ENCODE measurements around the gene CARNS1. TPM values are rescaled to one million over a fixed set of nuclear protein-coding genes. Genes with fewer than 3 reads are reported as not detected.
A peak's percentile ranks its signal among the peaks of the same experiment; 100 is the strongest.

Gene CARNS1
- total RNA-seq, 1 experiment from 2014 or later, result 0.08 TPM

DNA sequence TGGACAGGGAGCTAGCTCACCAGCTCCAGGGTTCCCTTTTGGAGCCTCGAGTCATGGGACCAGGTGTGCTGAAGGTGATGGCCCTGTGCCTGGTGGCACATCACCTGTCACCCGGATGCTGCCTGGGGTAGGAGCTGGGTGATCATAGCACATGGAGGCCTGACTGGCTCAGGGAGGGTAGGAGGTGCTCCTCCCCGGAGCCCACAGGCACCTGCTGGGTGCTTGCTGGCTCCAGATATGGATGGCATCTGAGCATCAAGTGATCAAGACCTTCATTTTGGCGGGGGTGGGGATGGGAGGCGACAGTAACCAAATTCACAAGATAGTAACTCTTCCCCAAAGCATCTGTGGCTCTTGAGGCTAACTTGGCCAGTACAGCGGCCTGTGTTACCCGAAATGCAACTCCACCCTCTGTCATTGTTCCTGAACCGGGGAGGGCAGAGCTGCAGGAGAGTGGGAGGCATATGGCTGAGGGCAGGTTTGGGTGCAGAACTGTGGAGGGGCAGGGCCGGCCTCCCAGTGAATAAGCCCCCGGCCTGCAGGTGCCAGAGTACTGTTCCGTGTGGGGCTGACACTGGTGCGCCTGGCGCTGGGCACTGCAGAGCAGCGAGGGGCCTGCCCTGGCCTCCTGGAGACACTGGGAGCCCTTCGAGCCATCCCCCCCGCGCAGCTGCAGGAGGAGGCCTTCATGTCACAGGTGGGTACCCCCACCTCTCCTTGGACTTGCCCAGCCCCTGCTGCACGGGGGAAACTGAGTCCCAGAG lies 6.9 kb upstream of the CARNS1 start:
- 0 out of 2 replicates have a peak, but pooled peaks cover 5% of the 10 kb centered on the region for H3K4me1 ChIP-seq
- no peaks in the 10 kb centered on the region for H3K36me3 ChIP-seq
- H3K9me3 ChIP-seq (replicated peaks), result no peaks in the 10 kb centered on the region
- no peak overlapping the region for H3K4me3 ChIP-seq
- no peak overlapping the region for H3K27ac ChIP-seq
- DNase-seq, result no peak
- peaks cover 33% of the 10 kb centered on the region for H3K27me3 ChIP-seq

DNA sequence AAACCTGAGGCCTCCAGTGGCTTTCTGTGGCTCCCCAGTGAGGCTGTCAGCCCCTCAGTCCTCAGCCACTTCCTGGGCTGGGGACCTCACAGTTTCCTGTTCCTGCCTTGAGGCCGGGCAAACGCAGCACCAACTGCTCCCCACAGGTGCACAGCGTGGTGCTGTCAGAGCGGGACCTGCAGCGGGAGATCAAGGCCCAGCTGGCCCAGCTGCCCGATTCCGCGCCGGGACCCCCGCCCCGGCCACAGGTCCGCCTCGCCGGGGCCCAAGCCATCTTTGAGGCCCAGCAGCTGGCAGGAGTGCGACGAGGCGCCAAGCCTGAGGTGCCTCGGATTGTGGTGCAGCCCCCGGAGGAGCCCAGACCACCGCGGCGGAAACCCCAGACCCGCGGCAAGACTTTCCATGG lies 6.2 kb upstream of the CARNS1 start:
- DNase-seq, result no peak
- Histone ChIP-seq H3K4me1 (0 out of 2 replicates have a peak, but pooled peaks cover 5% of the 10 kb centered on the region), H3K4me3 (no peak overlapping the region), H3K27ac (no peak overlapping the region), H3K36me3 (no peaks in the 10 kb centered on the region), H3K27me3 (peaks cover 33% of the 10 kb centered on the region), H3K9me3 (replicated peaks) (no peaks in the 10 kb centered on the region)

DNA sequence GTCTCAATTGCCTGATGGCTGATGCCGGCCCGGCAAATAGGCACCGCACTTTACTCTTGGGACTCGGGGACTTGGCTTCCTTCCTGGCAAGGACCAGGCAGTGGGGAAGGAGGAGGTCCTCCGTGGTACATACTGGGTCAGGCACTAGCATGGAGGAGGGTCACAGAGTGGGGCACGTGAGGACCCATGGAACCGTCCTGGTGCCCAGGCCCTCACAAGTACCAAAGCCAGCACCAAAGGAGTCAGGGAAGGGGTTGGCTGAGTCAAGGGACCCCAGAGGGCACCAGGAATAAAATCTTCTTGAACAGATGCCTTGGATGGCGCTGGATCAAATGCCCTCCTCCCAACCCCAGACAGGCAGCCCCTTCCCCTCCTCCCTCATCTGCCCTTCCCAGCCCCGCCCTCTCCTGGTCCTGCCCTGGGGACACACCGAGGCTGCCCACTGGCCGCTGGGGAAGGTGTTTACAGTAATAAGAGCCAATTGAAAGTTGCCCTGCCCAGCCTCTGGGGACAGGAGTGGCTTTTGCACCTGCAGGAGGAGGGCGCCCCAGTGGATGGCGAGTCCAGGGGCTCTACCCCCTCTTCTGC lies 5.6 kb upstream of the CARNS1 start:
- Histone ChIP-seq H3K36me3 (no peaks in the 10 kb centered on the region), H3K27ac (no peak overlapping the region), H3K4me3 (no peak overlapping the region), H3K4me1 (0 out of 2 replicates have a peak, but pooled peaks cover 5% of the 10 kb centered on the region), H3K27me3 (peaks cover 33% of the 10 kb centered on the region), H3K9me3 (replicated peaks) (no peaks in the 10 kb centered on the region)
- no peak for DNase-seq

DNA sequence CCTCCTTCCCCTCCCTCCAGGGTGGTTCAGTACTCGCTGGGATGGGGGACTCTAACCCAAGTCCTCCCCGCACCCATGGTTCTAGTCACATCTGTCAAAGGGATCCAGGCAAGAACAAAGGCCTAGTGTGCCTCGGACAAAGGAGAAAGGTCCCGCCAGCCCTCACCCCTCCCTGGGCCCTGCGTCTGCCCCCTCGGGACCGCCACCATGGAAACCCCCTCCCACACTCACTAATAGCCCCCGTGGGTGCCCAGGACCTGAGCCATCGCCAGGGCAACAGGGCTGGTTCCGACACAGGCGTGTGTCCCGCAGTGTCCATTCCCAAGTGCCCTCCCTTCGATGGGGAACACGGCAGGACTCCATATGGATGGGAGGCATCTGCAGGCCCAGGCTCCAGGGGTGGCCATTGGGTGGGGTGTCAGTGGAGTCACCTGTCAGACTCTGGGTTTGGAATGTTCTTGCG lies 5.1 kb upstream of the CARNS1 start:
- Histone ChIP-seq H3K27me3 (peaks cover 33% of the 10 kb centered on the region), H3K9me3 (replicated peaks) (no peaks in the 10 kb centered on the region), H3K4me3 (no peak overlapping the region), H3K27ac (no peak overlapping the region), H3K36me3 (no peaks in the 10 kb centered on the region), H3K4me1 (0 out of 2 replicates have a peak, but pooled peaks cover 5% of the 10 kb centered on the region)
- DNase-seq, result no peak

DNA sequence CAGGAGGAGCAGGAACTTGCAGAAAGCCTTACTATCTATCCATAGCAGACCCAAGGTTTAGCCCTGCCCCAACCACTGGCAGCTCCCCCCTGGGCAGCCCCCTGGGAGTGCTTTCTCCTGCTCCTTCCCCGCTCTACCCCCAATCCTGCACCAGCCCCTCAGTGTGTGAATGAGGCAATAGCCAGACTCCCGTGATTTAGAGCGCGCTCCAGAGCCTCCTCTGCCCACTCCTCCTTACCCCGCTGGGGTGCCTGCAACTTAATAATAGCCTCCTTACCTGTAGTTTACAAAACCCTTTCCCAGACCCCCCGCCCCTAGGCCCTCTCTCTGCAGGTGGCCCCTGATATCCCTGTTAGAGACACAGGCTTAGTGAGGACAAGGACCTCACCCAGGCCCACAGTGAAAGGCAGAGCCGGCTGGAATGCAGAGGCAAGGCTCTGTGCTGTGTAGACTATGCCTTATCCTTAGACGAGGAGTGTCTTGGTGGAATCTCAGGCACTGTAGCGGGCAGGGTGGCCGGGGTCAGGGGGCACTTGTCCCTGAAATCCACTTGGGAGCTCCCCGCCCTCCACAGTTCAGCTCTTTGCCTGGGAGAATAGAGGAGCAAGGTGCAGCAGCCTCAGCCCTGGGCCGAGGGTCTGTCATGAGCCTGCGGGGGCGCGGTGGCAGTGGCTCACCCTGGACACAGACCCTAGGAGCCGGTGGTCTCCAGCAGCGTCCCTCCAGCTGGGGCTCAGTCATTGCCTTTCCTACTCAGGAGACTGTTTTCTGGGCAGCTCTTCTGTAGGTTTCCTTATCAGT lies 4.3 kb upstream of the CARNS1 start:
- 0 out of 2 replicates have a peak, but pooled peaks cover 5% of the 10 kb centered on the region for H3K4me1 ChIP-seq
- no peaks in the 10 kb centered on the region for H3K9me3 ChIP-seq (replicated peaks)
- no peaks in the 10 kb centered on the region for H3K36me3 ChIP-seq
- no peak overlapping the region for H3K4me3 ChIP-seq
- H3K27ac ChIP-seq, result no peak overlapping the region
- no peak for DNase-seq
- H3K27me3 ChIP-seq, result peaks cover 33% of the 10 kb centered on the region

DNA sequence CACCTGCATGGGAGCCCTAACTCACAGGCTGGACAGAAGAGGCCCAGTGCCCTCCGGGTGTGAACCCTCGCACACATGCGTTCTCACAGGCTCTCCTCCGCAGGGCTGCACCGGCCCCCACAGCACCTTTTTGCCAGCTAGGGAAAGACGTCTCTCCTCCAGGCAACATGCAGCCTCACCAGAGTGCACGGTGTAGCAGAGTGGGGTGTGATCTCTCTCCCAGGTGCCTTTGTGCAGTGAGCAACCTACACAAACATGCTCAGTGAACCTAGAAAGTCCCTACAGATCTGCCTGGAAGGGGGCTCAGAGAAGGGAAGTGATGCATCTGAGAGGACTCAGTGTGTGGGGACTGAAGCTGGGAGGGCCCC lies 3.7 kb upstream of the CARNS1 start:
- H3K36me3 ChIP-seq, result no peaks in the 10 kb centered on the region
- H3K27me3 ChIP-seq, result peaks cover 33% of the 10 kb centered on the region
- DNase-seq, result no peak
- 0 out of 2 replicates have a peak, but pooled peaks cover 5% of the 10 kb centered on the region for H3K4me1 ChIP-seq
- H3K4me3 ChIP-seq, result no peak overlapping the region
- no peaks in the 10 kb centered on the region for H3K9me3 ChIP-seq (replicated peaks)
- no peak overlapping the region for H3K27ac ChIP-seq

DNA sequence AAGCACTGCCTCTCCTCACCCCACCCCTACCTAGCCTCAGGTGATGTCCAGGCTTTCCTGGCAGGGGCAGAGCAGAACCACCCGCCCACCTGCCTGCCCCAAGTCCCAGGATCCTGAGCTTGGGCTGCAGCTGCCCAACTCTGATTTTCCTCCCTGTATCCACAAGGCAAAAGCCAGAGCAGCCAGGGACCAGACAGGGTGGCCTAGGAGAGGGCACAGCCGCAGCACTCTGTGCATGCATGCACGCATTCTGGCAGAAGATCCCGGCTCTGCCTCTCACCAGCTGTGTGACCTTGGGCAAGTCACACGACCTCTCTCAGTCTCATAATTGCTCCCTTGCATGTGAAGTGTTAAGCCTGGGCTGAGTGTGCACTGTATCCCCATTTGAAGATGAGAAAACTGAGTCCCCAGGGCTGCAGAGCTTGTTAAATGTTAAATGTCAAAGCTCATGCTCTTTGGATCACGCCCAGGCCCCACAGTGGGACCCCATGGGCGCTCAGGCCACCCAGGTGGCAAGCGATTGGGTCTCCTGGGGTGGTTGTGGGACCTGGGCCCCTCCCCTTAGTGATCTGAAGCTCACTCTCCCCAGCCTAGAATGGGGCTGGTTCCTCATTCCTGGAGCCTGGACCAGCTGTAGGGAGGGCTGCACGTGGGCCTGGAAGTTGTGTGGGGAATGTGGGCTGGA lies 2.8 kb upstream of the CARNS1 start:
- H3K27me3 ChIP-seq, result peaks cover 25% of the 10 kb centered on the region
- H3K9me3 ChIP-seq (replicated peaks), result no peaks in the 10 kb centered on the region
- no peak overlapping the region for H3K27ac ChIP-seq
- H3K4me1 ChIP-seq, result 0 out of 2 replicates have a peak, but pooled peaks cover 5% of the 10 kb centered on the region
- H3K4me3 ChIP-seq, result no peak overlapping the region
- no peaks in the 10 kb centered on the region for H3K36me3 ChIP-seq
- DNase-seq, result no peak

DNA sequence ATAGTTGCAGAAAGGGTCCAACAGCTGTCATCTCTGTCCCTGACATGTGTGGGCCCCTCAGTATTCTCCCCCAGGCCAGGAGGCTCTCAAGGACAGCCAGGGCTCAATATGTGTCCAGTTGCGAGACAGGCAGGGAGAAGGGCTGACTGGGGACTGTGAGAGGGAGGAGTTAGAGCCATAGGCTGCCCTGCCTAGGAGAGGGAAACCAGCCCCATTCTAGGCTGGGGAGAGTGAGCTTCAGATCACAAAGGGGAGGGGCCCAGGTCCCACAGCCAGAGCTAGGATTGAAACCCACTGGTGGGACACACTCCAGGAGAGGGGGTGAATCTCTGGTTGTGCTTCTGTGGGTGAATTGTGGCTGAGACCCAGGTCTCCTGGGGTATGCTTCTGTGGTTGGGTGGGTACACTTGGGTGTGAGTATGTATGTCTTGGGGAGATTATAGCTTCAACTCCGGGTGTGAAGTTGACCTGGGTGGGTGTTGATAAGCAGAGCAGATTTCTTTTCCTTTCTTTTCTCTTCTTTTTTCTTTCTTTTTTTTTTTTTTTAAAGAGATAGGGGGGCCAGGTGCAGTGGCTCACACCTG lies 2.1 kb upstream of the CARNS1 start:
- peak in 1 of 2 experiments; percentile 34 for DNase-seq
- Histone ChIP-seq H3K4me1 (0 out of 2 replicates have a peak, but pooled peaks cover 5% of the 10 kb centered on the region), H3K4me3 (no peak overlapping the region), H3K27me3 (peaks cover 23% of the 10 kb centered on the region), H3K36me3 (no peaks in the 10 kb centered on the region), H3K9me3 (replicated peaks) (no peaks in the 10 kb centered on the region), H3K27ac (no peak overlapping the region)

DNA sequence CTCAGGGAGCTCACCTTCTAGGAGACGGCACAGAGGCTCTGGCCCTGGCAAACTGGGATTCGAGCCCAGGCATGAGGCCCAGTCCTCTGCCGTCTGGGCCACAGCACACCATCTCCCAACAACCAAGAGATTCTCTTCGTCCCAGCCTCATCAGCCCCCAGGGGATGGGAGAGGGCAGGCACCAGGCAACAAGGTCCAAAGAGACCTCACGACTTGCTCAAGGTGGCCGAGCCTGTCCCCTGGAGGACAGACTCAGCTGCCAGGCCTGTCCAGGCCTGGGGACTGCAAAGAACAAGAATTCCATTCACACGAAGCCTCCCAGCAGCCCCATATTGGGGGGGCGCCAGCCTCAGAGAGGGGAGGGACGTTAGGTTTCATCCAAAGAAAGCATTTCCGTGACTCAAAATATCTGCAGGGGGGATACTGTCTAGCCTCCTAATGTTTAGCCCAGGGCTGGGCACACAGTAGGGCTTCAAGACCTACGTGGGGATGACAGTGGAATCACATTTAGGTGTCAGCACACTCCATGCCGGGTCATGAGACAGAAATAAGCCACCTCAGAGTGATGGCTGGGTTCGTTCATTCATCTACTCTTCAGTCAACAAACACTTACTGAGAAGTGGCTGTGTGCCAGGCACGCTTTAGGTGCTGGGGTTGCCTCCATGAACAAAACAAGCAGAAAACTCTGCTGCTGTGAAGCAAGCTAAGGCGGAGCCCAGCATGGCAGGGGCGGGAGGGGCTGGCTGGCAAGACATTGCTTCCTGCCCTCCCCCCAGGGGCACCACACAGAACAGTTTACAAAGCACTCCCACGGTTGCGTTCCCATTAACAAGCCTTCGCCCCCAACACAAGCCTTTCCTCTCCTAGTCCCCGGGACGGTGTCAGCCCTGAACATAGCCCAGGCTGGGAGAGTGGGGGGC lies 1.2 kb downstream of the CARNS1 start:
- DNase-seq, result no peak
- H3K9me3 ChIP-seq (replicated peaks), result no peaks in the 10 kb centered on the region
- no peak overlapping the region for H3K4me3 ChIP-seq
- no peak overlapping the region for H3K27ac ChIP-seq
- peaks cover 8% of the 10 kb centered on the region; the same call in 1 of the 2 replicates for H3K4me1 ChIP-seq
- no peaks in the 10 kb centered on the region for H3K36me3 ChIP-seq
- H3K27me3 ChIP-seq, result no peaks in the 10 kb centered on the region; the same call in 1 of the 2 replicates

DNA sequence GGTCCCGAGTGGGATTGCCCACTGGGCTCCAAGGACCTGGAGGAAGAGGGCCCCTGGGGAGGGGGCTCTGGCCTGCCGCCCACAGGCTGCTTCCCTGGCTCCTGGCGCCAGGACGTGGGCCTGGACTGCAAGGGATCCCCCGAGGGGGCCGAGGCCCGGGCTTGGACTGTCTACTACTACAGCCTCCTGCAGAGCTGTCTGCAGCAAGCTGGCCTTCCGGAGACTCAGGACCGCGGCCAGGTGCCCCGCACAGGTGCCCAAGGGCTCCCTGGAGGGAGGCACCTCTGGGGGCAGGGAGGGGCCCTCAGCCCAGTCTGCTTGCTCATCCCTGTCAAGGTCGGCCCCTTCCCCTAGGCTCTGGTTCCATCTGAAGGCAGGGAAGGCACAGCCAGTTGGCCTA lies 1.9 kb downstream of the CARNS1 start:
- H3K9me3 ChIP-seq (replicated peaks), result no peaks in the 10 kb centered on the region
- H3K36me3 ChIP-seq, result no peaks in the 10 kb centered on the region
- H3K4me1 ChIP-seq, result peaks cover 8% of the 10 kb centered on the region; the same call in 1 of the 2 replicates
- H3K27me3 ChIP-seq, result no peaks in the 10 kb centered on the region; the same call in 1 of the 2 replicates
- no peak for DNase-seq
- H3K27ac ChIP-seq, result no peak overlapping the region
- no peak overlapping the region for H3K4me3 ChIP-seq

DNA sequence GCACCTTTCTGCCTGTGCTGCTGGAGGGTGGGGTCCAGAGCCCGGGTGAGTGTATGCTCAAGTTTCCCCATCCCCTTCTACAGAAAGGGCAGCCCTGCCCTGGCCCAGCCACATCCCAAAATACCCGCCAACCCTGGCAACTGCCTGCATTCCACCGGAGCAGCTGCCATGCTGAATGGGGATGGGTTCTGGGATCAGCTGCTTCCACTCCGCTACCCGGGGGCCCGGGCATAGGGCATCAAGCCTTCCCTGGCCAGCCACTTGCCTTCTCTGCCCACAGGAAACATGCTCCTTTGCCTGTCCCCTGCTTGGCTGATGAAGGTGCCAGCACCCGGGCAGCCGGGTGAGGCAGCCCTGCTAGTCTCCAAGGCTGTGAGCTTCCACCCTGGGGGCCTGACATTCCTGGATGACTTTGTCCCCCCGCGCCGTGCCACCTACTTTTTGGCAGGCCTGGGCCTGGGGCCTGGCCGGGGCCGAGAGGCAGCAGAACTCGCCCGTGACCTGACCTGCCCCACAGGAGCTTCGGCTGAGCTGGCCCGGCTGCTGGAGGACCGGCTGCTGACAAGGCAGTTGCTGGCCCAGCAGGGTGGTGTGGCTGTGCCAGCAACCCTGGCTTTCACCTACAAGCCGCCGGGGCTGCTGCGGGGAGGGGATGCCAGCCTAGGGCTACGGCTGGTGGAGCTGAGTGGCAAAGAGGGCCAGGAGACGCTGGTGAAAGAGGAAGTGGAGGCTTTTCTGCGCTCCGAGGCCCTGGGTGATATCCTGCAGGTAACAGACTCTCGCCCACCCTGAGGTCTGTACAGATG lies 3.2 kb downstream of the CARNS1 start:
- H3K36me3 ChIP-seq, result no peaks in the 10 kb centered on the region
- H3K9me3 ChIP-seq (replicated peaks), result no peaks in the 10 kb centered on the region
- H3K4me1 ChIP-seq, result peaks cover 5% of the 10 kb centered on the region; the same call in 1 of the 2 replicates
- H3K27ac ChIP-seq, result no peak overlapping the region
- DNase-seq, result peak; percentile 30 to 35
- no peak overlapping the region for H3K4me3 ChIP-seq
- H3K27me3 ChIP-seq, result no peaks in the 10 kb centered on the region

DNA sequence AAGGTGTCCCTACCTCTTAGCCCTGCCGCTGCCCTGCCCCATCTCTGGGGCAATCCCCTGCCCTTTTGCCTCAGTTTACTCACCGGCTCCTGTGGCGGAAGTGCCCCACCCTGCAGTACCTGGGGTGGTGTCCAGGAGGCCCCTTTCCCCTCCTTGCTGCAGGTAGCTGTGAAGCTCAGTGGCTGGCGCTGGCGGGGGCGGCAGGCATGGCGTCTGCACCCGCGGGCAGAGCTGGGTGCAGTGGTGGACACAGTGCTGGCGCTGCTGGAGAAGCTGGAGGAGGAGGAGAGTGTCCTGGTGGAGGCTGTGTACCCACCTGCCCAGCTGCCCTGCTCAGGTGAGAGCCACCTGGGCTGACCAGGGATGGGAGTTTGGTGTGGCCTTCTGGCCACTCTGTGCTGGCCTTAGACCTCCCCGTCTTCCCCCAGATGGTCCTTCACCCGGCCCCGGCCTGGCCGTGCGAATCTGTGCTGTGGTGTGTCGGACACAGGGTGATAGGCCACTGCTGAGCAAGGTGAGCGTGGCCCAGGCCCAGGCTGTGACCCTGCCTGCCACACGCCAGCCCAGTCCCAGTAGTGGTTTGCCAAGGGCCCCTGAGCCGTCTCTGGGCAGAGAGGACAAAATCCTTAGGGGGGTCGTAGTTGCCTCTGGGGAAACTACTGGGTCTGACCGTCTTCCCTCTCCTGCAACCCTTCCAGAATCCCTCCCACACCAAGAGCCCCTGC lies 4.0 kb downstream of the CARNS1 start:
- H3K27ac ChIP-seq, result no peak overlapping the region
- H3K4me3 ChIP-seq, result no peak overlapping the region
- H3K36me3 ChIP-seq, result no peaks in the 10 kb centered on the region
- DNase-seq, result no peak
- H3K4me1 ChIP-seq, result peaks cover 5% of the 10 kb centered on the region; the same call in 1 of the 2 replicates
- no peaks in the 10 kb centered on the region for H3K27me3 ChIP-seq
- H3K9me3 ChIP-seq (replicated peaks), result no peaks in the 10 kb centered on the region

Measured in SJCRH30 (cell line).